GM19351 (cell line): ENCODE data around the gene GABRG3.
"Not testable (repeated sequence)": the region's sequence is repeated elsewhere in the genome, so short reads cannot be mapped to it uniquely, and the experiment has no call there.

ENCODE experiments used
- ATAC-seq: cut with Tn5 transposase; IDR thresholded peaks from one replicate; pipeline ENCODE4 v1.9.1; 2021; ENCODE audit warnings: mild to moderate bottlenecking, moderate library complexity; ENCODE audit not compliant: unreplicated experiment

GABRG3 gene

DNA sequence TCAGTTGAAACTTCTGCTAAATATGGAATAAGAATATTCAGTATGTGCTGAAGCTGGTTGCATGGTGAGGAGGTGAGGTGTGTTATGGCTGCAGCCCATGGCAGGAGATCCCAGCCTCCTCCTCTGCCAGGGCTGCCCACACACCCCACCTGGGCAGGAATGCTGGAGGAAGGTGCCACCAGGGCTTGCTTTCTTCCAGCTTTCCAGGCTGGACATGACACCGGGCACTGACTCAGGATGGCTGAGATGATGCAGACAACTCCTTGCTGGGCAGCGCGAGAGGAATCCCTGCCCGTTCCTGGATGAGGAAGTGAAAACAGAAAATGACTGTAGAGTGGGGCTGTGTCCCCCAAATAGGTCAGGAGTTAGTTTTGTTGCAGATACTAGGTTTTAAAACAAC lies 14.1 kb downstream of the GABRG3 start:
- ATAC-seq, result no peak

DNA sequence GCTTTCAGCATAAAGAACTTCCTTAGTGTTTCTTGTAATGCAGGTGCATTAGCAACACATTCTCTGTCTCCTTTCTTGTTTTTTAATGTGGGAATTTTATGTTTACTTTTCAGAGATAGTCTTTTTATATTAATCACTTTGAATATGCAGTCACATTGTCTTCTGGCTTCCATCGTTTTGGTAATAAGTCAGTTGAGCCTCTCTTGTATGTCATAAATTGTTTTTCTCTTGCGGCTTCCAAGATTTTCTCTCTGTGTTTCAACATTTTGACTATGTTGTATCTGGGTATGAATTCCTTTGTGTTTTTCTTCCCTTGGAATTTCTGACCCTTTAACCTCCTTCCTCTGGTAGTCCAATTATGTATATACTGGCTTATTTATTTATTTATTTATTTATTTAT lies 25.3 kb downstream of the GABRG3 start:
- no peak for ATAC-seq

DNA sequence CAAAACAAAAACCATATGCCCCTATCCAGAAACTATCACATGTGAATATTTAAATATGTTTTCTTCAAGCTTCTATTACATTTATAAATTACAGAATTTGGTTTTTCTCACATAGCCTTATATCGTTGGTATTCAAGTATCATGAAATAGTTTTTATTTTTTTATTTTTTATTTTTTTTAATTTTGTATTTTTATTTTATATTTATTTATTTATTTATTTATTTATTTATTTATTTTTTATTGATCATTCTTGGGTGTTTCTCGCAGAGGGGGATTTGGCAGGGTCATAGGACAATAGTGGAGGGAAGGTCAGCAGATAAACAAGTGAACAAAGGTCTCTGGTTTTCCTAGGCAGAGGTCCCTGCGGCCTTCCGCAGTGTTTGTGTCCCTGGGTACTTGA lies 32.0 kb downstream of the GABRG3 start:
- not testable (repeated sequence) for ATAC-seq

DNA sequence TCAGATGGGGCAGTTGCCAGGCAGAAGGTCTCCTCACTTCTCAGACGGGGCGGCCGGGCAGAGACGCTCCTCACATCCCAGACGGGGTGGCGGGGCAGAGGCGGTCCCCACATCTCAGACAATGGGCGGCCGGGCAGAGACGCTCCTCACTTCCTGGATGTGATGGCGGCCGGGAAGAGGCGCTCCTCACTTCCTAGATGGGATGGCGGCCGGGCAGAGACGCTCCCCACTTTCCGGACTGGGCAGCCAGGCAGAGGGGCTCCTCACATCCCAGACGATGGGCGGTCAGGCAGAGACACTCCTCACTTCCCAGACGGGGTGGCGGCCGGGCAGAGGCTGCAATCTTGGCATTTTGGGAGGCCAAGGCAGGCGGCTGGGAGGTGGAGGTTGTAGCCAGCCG lies 33.2 kb downstream of the GABRG3 start:
- not testable (repeated sequence) for ATAC-seq

DNA sequence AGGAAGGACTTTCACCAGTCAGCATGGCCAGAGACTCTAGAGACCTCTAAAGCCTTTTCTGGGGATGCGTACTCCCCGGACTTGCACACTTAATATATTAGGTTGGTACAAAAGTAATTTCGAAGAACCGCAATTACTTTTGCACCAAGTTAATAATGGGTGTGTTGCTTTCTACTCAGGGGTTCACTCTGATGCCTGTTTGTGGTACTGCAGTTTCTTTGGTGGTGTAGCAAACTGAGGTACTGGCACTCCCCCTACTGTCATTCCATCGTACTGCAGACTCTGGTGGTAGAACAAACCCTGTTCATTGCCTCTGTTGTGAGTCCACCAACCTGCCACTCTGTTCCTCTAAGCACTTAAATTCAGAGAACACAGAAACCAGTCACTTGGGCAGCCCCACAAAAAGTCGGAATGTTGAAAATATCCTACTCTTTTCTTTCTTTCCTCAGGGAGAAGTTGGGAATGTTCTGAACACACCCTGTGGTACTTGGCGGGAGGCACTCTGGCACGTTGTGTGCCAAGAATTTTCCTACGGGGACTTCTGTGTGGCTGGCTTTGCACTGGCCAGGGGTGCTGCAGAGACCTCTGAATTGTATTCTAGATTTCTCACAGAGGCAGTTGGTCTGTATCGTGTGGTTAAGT lies 46.3 kb downstream of the GABRG3 start:
- ATAC-seq, result no peak

DNA sequence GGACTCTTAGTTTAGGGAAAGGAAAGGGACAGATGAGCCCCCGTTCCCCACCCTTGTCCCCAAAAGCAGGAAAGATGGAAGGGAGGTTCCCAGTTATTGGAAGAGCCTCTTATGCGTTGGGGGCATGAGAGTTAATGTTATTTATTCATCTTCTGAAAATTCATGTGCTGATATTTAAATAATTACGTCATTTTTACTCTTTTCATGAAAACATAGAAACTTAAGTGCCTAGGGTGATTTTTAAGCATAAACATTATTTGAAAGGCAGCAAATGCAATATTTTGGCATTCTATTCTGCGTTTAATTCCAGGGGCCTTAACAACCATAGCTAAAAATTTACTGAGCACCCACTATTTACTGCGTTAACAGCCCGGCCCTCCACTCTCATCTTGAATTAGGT lies 48.7 kb downstream of the GABRG3 start:
- no peak for ATAC-seq

DNA sequence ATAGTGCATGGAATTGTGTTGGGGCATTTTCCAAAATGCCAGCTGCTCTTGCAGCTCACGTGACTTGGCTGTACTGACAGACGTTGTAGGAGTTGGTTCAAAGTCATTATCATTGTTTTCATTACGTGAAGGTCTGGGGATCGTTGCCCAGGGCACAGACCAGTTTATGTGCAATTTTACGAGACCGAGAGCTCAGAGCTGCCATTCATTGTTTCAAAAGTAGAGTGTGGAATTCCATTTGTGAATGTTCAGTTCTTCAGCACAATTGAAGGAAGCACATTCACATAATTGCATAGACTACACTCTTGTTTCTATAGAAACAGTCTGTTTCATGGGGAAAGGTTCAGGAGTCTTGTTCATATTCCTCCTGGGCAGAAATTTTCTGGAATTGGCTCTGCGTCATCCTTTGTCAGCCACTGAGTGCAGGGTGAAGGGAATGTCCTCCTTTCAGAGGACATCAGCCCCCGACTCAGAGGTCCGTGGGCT lies 54.5 kb downstream of the GABRG3 start:
- ATAC-seq, result no peak

DNA sequence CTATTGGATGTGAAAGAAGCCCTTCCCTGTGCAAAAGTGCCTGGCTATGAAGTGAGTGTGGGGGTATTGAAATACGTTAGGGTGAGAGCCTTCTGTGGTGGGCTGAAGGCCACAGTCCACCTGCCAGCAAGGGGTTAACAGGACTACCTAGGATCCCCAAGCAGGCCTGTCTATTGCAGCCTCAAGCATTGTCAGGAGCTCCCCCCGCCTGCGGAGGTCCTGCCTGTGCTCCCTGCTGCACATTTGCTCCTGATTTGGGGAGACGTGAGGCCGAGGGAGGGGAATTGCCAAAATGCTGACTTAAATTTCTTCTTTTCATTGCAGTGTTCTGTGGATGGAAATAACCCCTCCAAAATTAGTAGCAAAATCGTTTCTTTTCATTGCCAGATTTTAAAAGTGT lies 56.2 kb downstream of the GABRG3 start:
- ATAC-seq, result no peak

DNA sequence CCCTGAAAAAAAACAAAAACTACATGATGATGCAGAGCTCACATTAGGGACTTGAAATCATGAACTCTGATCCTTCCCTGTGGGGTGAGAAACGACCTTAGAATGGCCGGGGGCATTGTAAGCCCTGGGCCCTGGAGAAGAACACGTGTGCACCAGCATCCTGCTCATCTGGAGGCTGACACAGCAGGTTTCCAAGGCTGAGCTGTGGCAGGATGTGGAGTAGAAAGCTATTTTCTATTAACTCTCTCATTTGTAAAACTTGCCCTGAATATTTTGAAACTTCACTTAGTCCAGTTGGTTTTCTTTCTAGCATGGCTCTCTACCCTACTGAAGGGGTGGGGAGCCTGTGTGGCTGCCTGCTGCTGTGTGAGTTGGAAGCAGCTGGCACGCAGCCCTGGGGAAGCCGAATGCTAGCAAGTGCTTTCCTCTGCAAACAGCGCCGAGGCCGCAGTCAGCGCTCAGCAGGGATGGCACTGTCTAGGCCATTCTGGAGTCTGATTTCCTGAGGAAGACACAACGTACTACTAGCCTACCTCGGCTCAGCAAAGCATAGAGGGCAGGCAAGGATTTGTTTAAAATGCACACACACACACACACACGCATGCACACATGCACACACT lies 58.0 kb downstream of the GABRG3 start:
- ATAC-seq, result no peak

DNA sequence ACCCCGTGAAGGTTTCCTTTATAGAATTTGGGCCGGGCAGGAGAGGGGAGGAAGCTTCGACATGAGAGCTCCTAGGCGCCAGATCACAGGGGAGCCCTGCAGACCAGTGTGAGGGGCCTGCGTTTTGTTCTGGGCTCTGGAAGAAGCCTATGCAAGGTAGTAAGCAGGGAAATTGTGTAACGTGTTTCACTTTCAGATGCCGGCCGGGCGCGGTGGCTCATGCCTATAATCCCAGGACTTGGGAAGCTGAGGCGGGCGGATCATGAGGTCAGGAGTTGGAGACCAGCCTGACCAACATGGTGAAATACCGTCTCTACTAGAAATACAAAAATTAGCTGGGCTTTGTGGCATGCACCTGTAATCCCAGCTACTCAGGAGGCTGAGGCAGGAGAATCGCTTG lies 65.2 kb downstream of the GABRG3 start:
- no peak for ATAC-seq

DNA sequence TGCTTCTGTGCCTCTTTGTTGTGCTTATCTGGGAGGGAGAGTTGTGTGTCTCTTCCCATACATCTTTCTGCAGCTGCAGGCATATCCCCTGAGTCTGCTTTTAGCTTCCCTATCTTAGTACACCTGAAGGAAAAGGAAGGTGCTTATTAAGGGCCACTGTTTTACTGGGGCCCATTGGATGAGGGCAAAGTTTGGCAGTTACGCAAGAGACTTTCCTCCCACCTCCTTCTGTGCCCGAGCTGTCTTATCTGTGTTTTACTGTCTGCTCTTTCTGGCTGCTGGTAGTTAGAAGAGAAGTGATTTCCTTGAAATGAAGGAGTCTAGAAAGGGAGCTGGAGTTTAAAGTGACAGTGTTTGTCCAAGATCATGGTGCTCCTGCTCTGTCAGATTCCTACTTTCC lies 66.5 kb downstream of the GABRG3 start:
- no peak for ATAC-seq

DNA sequence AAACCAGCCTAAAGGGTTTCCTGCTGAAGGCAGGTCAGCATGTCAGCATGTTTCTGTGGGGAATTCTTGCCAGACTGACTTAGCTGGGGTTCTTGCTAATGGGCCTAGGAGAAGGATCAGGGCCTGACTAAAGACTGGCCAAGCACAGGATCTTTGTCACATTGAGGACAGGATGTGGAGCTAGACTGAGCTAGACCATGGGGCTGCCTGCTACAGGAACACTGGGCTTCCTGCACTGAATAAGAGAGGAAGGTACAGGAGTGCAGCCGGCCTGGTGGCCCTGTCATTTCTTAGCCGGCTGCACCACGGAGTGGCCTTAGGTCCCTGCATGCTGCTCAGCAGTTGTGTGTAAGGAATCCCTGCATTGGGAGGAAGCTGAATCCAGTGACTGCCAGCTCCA lies 68.2 kb downstream of the GABRG3 start:
- ATAC-seq, result no peak

DNA sequence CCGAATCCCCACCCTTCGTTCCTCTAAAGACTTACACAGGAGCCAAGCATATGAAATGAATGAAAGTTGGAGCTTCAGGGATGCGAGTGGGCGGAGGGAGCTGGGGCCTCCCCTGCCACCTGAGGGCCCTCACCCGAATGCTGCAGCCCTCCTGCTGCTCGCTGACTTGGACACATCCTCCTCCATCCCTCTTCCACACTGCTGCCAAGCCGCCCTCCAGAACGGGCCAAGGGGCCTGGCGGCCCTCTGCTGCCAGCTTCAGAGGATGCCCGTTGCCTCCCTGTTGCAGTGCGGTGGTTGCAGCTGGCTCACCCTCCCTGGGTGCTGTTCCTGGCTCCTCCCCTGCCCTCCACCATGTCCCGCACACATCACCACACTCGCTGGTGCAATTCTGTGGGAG lies 71.2 kb downstream of the GABRG3 start:
- ATAC-seq, result no peak

DNA sequence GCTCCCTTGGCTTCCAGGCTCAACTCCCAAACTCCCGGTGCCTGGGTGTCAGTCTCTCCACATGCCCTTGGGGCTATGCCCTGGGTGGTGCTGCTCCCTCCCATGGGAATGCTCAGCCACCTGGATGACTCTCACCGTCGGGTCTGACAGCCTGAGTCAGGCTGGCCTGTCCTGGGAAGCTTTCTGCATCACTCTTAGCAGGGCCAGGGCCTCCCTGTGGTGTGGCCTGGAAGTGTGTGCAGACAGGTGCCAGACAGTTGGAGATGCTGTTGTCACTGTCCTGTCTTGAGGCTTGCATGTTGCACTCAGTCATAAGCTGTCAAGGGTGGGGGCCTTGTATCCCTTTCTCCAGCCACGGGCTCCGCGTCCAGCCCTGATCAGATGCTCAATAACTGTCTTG lies 71.7 kb downstream of the GABRG3 start:
- ATAC-seq, result no peak

DNA sequence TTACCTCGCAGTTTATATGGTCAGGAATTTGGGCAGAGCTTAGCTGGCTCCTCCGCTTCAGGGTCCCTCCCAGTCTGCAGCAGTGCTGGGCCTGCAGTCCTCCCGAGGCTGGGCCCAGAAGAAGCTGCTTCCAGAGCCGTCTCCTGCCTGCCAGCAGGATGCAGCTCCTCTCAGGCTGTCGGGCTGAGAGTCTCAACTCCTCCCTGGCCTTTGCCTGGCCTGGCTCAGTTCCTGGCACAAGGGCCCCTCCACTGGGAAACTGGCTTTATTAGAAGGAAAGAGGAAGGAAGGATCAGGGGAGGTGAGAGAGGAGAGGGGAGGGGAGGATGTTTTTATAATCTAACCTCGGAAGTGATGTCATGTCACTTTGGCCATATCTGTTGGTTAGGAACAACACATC lies 72.8 kb downstream of the GABRG3 start:
- ATAC-seq, result no peak

DNA sequence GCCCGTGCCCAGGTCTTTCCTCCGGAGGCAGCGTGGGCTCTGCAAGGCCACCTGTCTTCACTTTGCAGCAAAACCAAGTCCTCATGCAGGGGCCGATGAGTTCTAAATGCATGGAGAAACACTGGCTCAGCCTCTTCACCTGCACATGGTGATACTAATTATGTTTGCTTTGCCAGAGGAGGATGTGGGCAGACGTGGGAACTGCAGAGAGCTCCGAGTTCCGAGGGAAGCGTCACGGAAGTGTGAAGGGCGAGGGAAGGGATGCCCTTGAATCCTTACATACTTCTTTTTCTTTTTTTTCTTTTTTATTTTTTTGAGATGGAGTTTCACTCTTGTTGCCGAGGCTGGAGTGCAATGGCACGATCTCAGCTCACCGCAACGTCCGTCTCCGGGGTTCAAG lies 74.8 kb downstream of the GABRG3 start:
- no peak for ATAC-seq

DNA sequence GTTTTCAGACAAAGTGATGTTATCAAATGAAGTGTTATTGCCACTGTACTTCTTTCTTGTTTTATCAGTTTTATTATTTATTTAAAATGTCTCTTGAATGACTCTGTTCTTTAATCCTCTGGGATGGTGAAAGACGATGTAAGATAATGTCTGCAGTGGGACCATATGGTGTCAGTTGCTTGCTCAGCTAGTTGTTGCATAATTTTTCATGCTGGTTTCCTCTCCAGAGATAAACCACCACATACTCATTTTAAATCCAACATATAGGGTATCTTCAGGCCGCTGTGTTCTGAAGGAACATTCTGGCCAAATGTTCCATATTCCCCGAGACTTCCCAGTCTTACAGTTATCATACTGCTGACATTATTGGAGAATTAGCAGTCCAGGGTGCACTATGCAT lies 75.9 kb downstream of the GABRG3 start:
- no peak for ATAC-seq

DNA sequence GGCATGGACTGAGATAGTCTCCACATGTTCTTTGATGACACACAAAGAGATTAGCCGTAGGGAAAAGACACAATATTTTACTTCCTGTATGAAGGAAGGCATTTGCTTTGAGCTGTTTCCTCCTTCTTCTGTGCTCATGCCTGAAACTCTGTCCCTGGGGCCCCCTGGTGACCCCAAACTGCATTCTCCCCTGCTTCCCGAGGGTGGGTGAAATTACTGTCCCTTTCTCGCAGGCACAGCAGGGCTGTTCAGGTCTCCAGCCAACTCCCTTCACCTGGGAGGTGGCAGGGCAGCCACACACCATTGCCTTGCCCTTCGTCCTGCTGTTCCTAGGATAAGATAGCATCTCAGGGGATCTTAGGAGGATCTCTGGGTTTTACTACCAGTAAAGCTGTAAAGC lies 79.2 kb downstream of the GABRG3 start:
- no peak for ATAC-seq

DNA sequence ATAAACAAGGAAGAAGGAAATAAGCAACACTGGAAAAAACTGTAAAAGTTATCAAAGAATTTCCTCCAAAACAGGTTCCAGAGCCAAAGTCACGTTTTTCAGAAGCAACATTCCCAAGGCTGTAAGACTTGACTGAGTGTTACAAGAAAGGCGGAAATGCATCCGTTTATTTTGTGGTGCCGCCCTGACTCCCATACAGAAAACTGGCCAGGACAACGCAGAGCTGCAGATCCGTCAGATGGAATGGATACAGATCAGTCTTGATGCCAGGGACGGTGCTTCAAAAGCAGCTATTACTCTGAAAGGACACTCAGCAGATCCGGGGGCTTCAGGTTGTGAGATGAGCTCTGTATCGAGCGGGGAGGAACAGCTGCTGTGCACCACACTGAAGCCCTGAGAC lies 83.4 kb downstream of the GABRG3 start:
- ATAC-seq, result no peak

DNA sequence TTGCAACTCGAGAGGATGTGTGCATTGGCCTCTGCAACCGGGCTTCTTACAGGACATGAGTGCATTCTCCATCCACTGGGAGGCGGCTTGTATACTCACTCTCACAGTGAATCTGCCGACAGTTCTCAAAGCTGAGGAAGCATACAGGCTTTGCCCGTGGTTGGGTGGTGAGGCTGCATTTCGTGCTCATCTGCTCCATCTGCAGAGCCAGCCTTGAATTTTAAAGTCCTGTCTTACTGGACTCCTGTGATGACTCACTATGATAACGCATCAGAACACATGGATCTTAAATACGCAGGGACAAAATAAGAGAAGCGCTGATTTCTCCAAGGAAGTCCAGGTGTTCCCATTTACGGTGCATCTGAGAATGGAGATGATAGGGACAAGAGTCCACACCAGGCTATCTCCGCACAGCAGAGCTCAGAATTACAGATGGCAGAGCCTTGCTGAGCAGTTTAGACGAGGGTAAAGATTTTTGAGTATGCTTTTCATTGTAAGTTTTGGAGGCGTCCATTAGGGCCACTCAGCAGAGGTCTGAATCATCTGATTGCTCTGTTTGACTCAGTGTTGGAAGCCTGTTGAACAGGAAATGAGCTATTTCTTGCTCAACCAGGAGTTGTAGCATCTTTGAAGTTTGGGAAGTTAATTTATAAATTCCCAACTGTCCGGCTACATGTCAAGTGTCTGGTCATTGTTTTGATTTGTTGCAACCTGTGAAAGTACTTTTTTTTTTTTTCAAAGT lies 87.1 kb downstream of the GABRG3 start:
- ATAC-seq, result no peak

DNA sequence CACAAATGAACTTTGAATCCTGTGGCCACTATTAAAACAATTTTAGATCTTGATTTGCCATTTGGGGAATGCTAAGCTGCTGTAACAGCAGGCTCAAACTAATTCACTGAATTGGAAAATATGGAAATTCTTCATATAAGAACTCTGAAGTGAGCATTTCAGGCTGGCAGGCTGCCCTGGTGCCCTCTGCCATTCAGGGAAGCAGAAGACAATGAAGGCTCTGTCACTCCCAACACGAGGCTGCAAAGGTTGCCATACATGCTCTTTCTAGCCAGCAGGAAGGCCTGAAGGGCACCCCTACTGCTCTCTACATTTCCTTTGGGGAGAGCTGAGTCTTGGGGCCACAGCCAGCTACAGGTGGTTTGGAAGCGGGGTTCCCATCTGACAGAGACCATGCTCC lies 88.0 kb downstream of the GABRG3 start:
- no peak for ATAC-seq

DNA sequence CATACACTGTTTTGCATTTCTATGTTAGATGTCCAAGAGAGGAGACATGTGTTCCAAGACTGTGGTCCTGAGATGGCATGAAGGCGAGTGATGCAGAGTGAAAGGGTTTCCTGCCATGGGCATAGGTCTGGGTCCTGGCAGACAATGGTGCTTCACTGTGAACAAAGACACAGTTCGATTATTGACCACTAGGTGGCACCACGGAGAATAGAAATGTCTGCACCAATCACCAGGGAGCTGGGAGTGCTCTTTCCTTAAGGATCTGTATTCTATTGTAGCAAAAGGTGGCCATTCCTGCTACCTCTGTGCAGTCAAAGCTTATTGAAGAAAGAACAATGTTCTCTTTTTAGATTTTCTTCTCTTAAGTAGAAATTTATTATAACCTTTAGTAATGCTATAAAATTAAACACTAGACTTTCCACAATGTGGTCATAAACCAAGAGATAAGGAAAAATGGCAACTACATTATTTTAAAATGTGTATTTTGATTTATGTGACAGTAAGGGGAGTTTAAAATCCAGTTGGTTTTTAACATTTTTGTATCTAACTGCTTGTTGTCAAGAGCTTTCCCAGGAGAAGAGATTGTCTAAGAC lies 88.7 kb downstream of the GABRG3 start:
- no peak for ATAC-seq
